ENCODE measurements around the gene ALDH1A1. TPM values are rescaled to one million over a fixed set of nuclear protein-coding genes. Genes with fewer than 3 reads are reported as not detected.
A peak's percentile ranks its signal among the peaks of the same experiment; 100 is the strongest.

The ALDH1A1 gene
- total and polyA plus RNA-seq, 2 donors (not counting 3 experiments of a cell fraction or from before 2014, with no cell fraction given): 91.1 to 287 TPM

- Histone ChIP-seq H3K27ac (ENCODE audit: insufficient read depth, low read depth, low read length) (no peak overlapping the region), H3K4me3 (replicated peaks in 1 of 3; ENCODE audit: insufficient read depth in 1 of 3, low read depth in 1 of 3, low read length in 3 of 3) (no peak overlapping the region), H4K20me1 (replicated peaks; ENCODE audit: control insufficient read depth, extremely low read depth, insufficient read depth, low read length) (no peaks in the 10 kb centered on the region), H3K79me2 (ENCODE audit: control insufficient read depth, insufficient read depth, low read length) (no peaks in the 10 kb centered on the region), H3K27me3 (ENCODE audit: control insufficient read depth in 2 of 2, insufficient read depth in 2 of 2, low read length in 2 of 2) (no peaks in the 10 kb centered on the region), H3K9me3 (replicated peaks; ENCODE audit: control insufficient read depth, insufficient read depth, low read length) (no peaks in the 10 kb centered on the region), H3K36me3 (ENCODE audit: control insufficient read depth in 2 of 2, extremely low read depth in 1 of 2, insufficient read depth in 2 of 2, low read length in 2 of 2) (no peaks in the 10 kb centered on the region), H2AFZ (ENCODE audit: low read depth, low read length) (peak overlapping the region; percentile 9), H3K9me1 (replicated peaks; ENCODE audit: control insufficient read depth, extremely low read depth, insufficient read depth, low read length) (no peaks in the 10 kb centered on the region), H3K4me2 (ENCODE audit: insufficient read depth, low read length) (no peak overlapping the region), H3K4me1 (ENCODE audit: control insufficient read depth, extremely low read depth, insufficient read depth, low read length) (no peaks in the 10 kb centered on the region), H3K9ac (replicated peaks; ENCODE audit: extremely low read depth, insufficient read depth, low read length) (no peak overlapping the region)
- intact Hi-C loops (cut with micrococcal nuclease): no loop called here
- CTCF ChIA-PET: interaction anchor here (0.9 to 1.8 kb wide), 5 partner anchors 13 to 120 kb away, joined by 3 to 14 read pairs (median 3); no protein-coding TSS in a partner anchor
- dilution Hi-C loops (cut with MboI; ENCODE audit: extremely low pct_ligation_motif_present, low sequenced_read_pairs): no loop called here
- FAIRE-seq: no peak
- TF ChIP-seq POLR2AphosphoS5 (IDR thresholded peaks at IDR 0.05; ENCODE audit: insufficient read depth, low read depth, low read length) (no peak), JUN (IDR thresholded peaks at IDR 0.05; ENCODE audit: borderline replicate concordance, insufficient read depth, insufficient read length, low read depth) (no peak), MYC (IDR thresholded peaks at IDR 0.05; ENCODE audit: low read depth, low read length) (no peak), FOS (IDR thresholded peaks at IDR 0.05; ENCODE audit: borderline replicate concordance, insufficient read depth, low read length) (peak; percentile 47), GATA2 (IDR thresholded peaks at IDR 0.05; ENCODE audit: insufficient read depth, insufficient read length, low read depth, low read length) (no peak)
- BruUV-seq (replicated peaks): no TSS peak
- no peak for DNase-seq (ENCODE audit: low read depth, low spot score)
- POLR2A ChIA-PET: interaction anchor here (0.7 kb wide), 1 partner anchor 44 kb away, joined by 9 read pairs; no protein-coding TSS in a partner anchor
These were observed 24.8 kb upstream of the ALDH1A1 start for GRCh38 chr9:72977670-72978069.

GRCh38 chr9:72974501-72974900 is 21.6 kb upstream of the ALDH1A1 start:
- no peak overlapping the region for H3K4me2 ChIP-seq (ENCODE audit: insufficient read depth, low read length)
- no peaks in the 10 kb centered on the region for H3K79me2 ChIP-seq (ENCODE audit: control insufficient read depth, insufficient read depth, low read length)
- H2AFZ ChIP-seq (ENCODE audit: low read depth, low read length): no peak overlapping the region
- ChIA-PET POLR2A (no interaction called here), CTCF (interaction anchor here (1.2 kb wide), 1 partner anchor 13 kb away, joined by 3 read pairs; no protein-coding TSS in a partner anchor)
- TF ChIP-seq POLR2A (IDR thresholded peaks at IDR 0.05; ENCODE audit: low read depth, low read length) (no peak), FOS (IDR thresholded peaks at IDR 0.05; ENCODE audit: borderline replicate concordance, insufficient read depth, low read length) (no peak), MYC (IDR thresholded peaks at IDR 0.05; ENCODE audit: low read depth, low read length) (no peak), JUN (IDR thresholded peaks at IDR 0.05; ENCODE audit: borderline replicate concordance, insufficient read depth, insufficient read length, low read depth) (no peak), MAX (IDR thresholded peaks at IDR 0.05; ENCODE audit: insufficient read depth, insufficient read length) (no peak), POLR2AphosphoS5 (IDR thresholded peaks at IDR 0.05; ENCODE audit: insufficient read depth, low read depth, low read length) (no peak), GATA2 (IDR thresholded peaks at IDR 0.05; ENCODE audit: insufficient read depth, insufficient read length, low read depth, low read length) (no peak), EZH2 (IDR thresholded peaks at IDR 0.05; ENCODE audit: borderline replicate concordance, low read depth, low read length, severe bottlenecking) (no peak), CTCF (IDR thresholded peaks at IDR 0.05; ENCODE audit: extremely low read depth in 1 of 2, insufficient read depth in 1 of 2, low read depth in 1 of 2, low read length in 2 of 2) (no peak)
- dilution Hi-C loops (cut with MboI; ENCODE audit: extremely low pct_ligation_motif_present, low sequenced_read_pairs) (no loop called here), intact Hi-C loops (cut with micrococcal nuclease) (no loop called here)
- H3K9me3 ChIP-seq (replicated peaks; ENCODE audit: control insufficient read depth, insufficient read depth, low read length): no peaks in the 10 kb centered on the region
- no peaks in the 10 kb centered on the region for H3K9me1 ChIP-seq (replicated peaks; ENCODE audit: control insufficient read depth, extremely low read depth, insufficient read depth, low read length)
- no peak overlapping the region for H3K4me3 ChIP-seq (replicated peaks in 1 of 3; ENCODE audit: insufficient read depth in 1 of 3, low read depth in 1 of 3, low read length in 3 of 3)
- FAIRE-seq: no peak
- no peaks in the 10 kb centered on the region for H3K27me3 ChIP-seq (ENCODE audit: control insufficient read depth in 2 of 2, insufficient read depth in 2 of 2, low read length in 2 of 2)
- H3K9ac ChIP-seq (replicated peaks; ENCODE audit: extremely low read depth, insufficient read depth, low read length): no peak overlapping the region
- peaks cover 18% of the 10 kb centered on the region for H3K4me1 ChIP-seq (ENCODE audit: control insufficient read depth, extremely low read depth, insufficient read depth, low read length)
- no TSS peak for BruUV-seq (replicated peaks)
- DNase-seq (ENCODE audit: low read depth, low spot score): no peak
- no peaks in the 10 kb centered on the region for H3K36me3 ChIP-seq (ENCODE audit: control insufficient read depth in 2 of 2, extremely low read depth in 1 of 2, insufficient read depth in 2 of 2, low read length in 2 of 2)
- no peak overlapping the region for H3K27ac ChIP-seq (ENCODE audit: insufficient read depth, low read depth, low read length)
- H4K20me1 ChIP-seq (replicated peaks; ENCODE audit: control insufficient read depth, extremely low read depth, insufficient read depth, low read length): no peaks in the 10 kb centered on the region
